ENCODE measurements around the gene DSC3.

GRCh38 chr18:30960661-30961060 is 81.9 kb downstream of the DSC3 start:
- no peak for TF ChIP-seq EZH2 (IDR thresholded peaks at IDR 0.05; ENCODE audit: low read length, unreplicated experiment)
- TF ChIP-seq CTCF (conservative IDR thresholded peaks at IDR 0.05; ENCODE audit: low read depth, low read length) = no peak
- no peak for TF ChIP-seq EZH2phosphoT487 (IDR thresholded peaks at IDR 0.05; ENCODE audit: borderline replicate concordance, low read length)
